Measurements from ENCODE around the gene LHX6. TPM values are rescaled to one million over a fixed set of nuclear protein-coding genes. Genes with fewer than 3 reads are reported as not detected.

Gene LHX6
- total and polyA plus RNA-seq, 4 donors: 12.2 to 13.8 TPM; not detected in 2

- ATAC-seq (ENCODE audit: low FRiP score): no peak
- Histone ChIP-seq H3K4me3 (ENCODE audit: low read length in 2 of 2) (no peak overlapping the region), H3K27me3 (ENCODE audit: control insufficient read depth in 1 of 2, insufficient read depth in 2 of 2, low read length in 1 of 2) (no peaks in the 10 kb centered on the region), H3K27ac (ENCODE audit: low read depth in 1 of 2, low read length in 2 of 2) (no peak overlapping the region), H3K36me3 (ENCODE audit: control insufficient read depth in 1 of 2, insufficient read depth in 2 of 2, low read length in 1 of 2) (no peaks in the 10 kb centered on the region), H3K4me1 (ENCODE audit: control insufficient read depth in 1 of 2, insufficient read depth in 2 of 2, low read length in 2 of 2) (no peaks in the 10 kb centered on the region), H3K9me3 (ENCODE audit: control insufficient read depth, low read length) (no peaks in the 10 kb centered on the region)
- intact Hi-C loops (cut with DNase I): no loop called here
- no peak for DNase-seq
- 86 to 89% methylated on average over 5 of the region's 5 CpGs for WGBS, 2 donors
These were observed 36.4 kb downstream of the LHX6 start for GRCh38 chr9:122192261-122192875.

DNA sequence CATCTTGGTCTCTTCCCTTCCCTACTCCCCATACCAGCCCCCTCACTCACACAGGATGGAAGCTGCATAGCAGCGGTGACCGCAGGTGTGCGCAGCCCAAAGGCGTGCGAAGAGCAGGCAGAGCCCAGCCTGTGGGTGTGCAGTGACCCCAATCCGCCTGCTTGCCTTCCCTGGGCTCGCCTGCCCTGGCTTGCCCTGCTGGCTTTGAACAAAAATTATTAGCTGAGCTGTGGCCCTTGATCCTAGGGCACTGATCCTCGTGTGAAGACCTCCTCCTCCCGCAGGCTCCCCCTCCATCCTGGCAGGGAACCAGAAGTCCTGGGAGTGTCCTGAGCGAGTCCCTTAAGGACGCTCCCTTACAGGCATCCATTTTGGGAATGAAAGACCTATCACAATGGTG lies 37.2 kb downstream of the LHX6 start:
- 73 to 75% methylated on average over 11 of the region's 11 CpGs for WGBS, 2 donors
- Histone ChIP-seq H3K4me1 (ENCODE audit: control insufficient read depth in 1 of 2, insufficient read depth in 2 of 2, low read length in 2 of 2) (no peaks in the 10 kb centered on the region), H3K27ac (ENCODE audit: low read depth in 1 of 2, low read length in 2 of 2) (no peak overlapping the region), H3K36me3 (ENCODE audit: control insufficient read depth in 1 of 2, insufficient read depth in 2 of 2, low read length in 1 of 2) (no peaks in the 10 kb centered on the region), H3K27me3 (ENCODE audit: control insufficient read depth in 1 of 2, insufficient read depth in 2 of 2, low read length in 1 of 2) (no peaks in the 10 kb centered on the region), H3K4me3 (ENCODE audit: low read length in 2 of 2) (no peak overlapping the region), H3K9me3 (ENCODE audit: control insufficient read depth, low read length) (no peaks in the 10 kb centered on the region)
- ATAC-seq (ENCODE audit: low FRiP score) (no peak), DNase-seq (peak in 1 of 2 donors; percentile 48)
- intact Hi-C loops (cut with DNase I): no loop called here

DNA sequence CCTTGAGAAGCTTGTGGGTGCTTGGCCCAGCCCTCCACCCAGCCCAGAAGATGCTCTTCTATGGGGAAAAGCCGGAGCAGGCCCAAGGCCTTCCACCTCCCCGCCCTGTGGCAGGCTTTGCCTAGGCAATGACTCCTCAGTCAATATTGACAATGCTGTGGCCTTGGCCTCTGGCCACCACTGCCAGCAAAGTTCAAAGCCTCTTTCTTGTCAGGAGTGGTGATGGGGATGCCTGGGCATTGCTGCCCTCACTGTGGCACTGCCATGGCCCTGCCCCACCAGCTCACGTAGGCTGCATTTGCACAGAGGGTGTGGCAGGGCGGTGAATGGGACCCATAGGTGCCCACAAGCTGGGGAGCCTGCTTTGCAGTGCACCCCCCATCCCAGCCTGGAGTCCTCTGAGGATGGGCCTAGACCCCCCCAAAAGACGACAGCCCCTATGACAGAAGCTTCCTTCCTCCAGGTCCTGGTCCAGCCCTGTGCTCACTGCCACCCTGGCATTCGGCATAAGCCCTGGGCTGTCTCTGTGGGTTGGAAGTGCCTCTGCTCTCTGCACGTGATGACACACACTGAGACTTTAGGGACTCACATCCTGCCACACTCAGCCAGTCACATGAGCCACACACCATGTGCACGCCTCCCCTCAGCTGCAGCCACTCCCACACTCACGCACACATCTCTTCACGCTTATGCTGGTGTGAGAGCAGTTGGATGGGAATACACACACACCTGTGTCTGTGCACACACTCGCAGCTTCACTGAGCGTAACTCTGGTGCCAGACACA lies 38.0 kb downstream of the LHX6 start:
- no peak for ATAC-seq (ENCODE audit: low FRiP score)
- no peak for DNase-seq

DNA sequence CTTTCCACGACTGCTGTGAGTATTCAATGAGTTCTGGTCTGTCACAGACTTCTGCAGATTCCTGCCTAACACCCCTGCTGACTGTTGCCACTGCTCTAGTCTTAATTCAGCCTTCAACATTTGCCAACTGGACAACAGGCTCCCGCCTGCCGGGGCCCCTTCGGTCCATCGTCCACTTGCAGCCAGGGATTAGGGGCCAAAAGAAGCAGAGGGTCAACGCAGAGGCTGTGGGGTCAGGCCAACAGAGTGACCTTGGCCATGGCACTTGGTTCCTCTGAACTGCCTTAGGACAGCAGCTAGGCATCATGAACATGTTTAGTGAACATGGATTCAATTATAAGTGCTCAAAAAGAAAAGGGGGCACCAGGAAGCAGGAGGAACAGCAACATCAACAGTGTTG lies 40.4 kb downstream of the LHX6 start:
- intact Hi-C loops (cut with DNase I): no loop called here
- no peak for ATAC-seq (ENCODE audit: low FRiP score)
- 77 to 78% methylated on average over 6 of the region's 6 CpGs for WGBS, 2 donors
- Histone ChIP-seq H3K27ac (ENCODE audit: low read depth in 1 of 2, low read length in 2 of 2) (no peak overlapping the region), H3K9me3 (ENCODE audit: control insufficient read depth, low read length) (no peaks in the 10 kb centered on the region), H3K27me3 (ENCODE audit: control insufficient read depth in 1 of 2, insufficient read depth in 2 of 2, low read length in 1 of 2) (no peaks in the 10 kb centered on the region), H3K4me1 (ENCODE audit: control insufficient read depth in 1 of 2, insufficient read depth in 2 of 2, low read length in 2 of 2) (no peaks in the 10 kb centered on the region), H3K36me3 (ENCODE audit: control insufficient read depth in 1 of 2, insufficient read depth in 2 of 2, low read length in 1 of 2) (no peaks in the 10 kb centered on the region), H3K4me3 (ENCODE audit: low read length in 2 of 2) (no peak overlapping the region)
- DNase-seq: no peak

More for the DNA sequence above, 38.0 kb downstream of the LHX6 start:
- no peaks in the 10 kb centered on the region for H3K9me3 ChIP-seq (ENCODE audit: control insufficient read depth, low read length)
- no peaks in the 10 kb centered on the region for H3K36me3 ChIP-seq (ENCODE audit: control insufficient read depth in 1 of 2, insufficient read depth in 2 of 2, low read length in 1 of 2)
- intact Hi-C loops (cut with DNase I): no loop called here
- no peak overlapping the region for H3K27ac ChIP-seq (ENCODE audit: low read depth in 1 of 2, low read length in 2 of 2)
- no peaks in the 10 kb centered on the region for H3K27me3 ChIP-seq (ENCODE audit: control insufficient read depth in 1 of 2, insufficient read depth in 2 of 2, low read length in 1 of 2)
- 85 to 87% methylated on average over 12 of the region's 12 CpGs for WGBS, 2 donors
- no peaks in the 10 kb centered on the region for H3K4me1 ChIP-seq (ENCODE audit: control insufficient read depth in 1 of 2, insufficient read depth in 2 of 2, low read length in 2 of 2)
- H3K4me3 ChIP-seq (ENCODE audit: low read length in 2 of 2): no peak overlapping the region

DNA sequence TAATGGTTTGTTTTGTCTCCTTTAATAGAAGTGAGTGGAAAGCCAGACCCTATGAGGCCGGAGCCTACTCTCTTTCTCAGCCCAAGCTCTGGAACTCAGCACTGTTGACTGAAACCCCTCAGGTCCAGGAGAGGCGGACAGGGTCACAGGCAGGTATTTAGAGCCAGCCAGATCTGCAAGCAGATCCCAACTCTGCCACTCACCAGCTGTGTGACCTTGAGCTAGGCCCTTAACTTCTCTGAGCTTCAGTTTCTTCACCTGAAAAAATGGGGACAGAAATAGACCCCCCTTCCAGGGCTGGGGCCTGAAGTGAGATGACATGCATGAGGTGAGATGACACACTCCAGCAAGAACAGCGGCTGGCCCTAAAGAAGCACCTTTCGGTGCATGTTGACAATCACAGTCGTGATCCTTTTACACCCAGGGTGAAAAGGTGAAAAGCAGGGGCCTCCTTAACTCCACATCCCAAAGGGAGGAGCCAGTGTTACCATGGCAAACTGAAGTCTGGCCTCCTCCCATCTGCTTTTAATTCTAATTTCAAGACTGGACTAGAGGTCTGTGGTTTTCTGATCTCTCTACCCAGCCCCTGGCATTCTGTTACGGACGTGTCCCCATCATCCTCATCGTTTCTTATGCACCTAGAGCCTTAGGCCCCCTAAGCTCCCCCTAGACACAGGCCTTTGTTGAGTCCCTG lies 41.8 kb downstream of the LHX6 start:
- no peaks in the 10 kb centered on the region for H3K36me3 ChIP-seq (ENCODE audit: control insufficient read depth in 1 of 2, insufficient read depth in 2 of 2, low read length in 1 of 2)
- DNase-seq: no peak
- no peak for ATAC-seq (ENCODE audit: low FRiP score)
- intact Hi-C loops (cut with DNase I): no loop called here
- no peak overlapping the region for H3K27ac ChIP-seq (ENCODE audit: low read depth in 1 of 2, low read length in 2 of 2)
- no peak overlapping the region for H3K4me3 ChIP-seq (ENCODE audit: low read length in 2 of 2)
- H3K27me3 ChIP-seq (ENCODE audit: control insufficient read depth in 1 of 2, insufficient read depth in 2 of 2, low read length in 1 of 2): no peaks in the 10 kb centered on the region
- H3K9me3 ChIP-seq (ENCODE audit: control insufficient read depth, low read length): no peaks in the 10 kb centered on the region
- WGBS, 2 donors: 90 to 93% methylated on average over 8 of the region's 8 CpGs
- no peaks in the 10 kb centered on the region for H3K4me1 ChIP-seq (ENCODE audit: control insufficient read depth in 1 of 2, insufficient read depth in 2 of 2, low read length in 2 of 2)

- H3K27me3 ChIP-seq (ENCODE audit: control insufficient read depth in 1 of 2, insufficient read depth in 2 of 2, low read length in 1 of 2): no peaks in the 10 kb centered on the region
- DNase-seq (no peak), ATAC-seq (ENCODE audit: low FRiP score) (no peak)
- no peaks in the 10 kb centered on the region for H3K4me1 ChIP-seq (ENCODE audit: control insufficient read depth in 1 of 2, insufficient read depth in 2 of 2, low read length in 2 of 2)
- intact Hi-C loops (cut with DNase I): no loop called here
- no peaks in the 10 kb centered on the region for H3K36me3 ChIP-seq (ENCODE audit: control insufficient read depth in 1 of 2, insufficient read depth in 2 of 2, low read length in 1 of 2)
- WGBS, 2 donors: 86% methylated on average over 5 of the region's 5 CpGs
- H3K9me3 ChIP-seq (ENCODE audit: control insufficient read depth, low read length): no peaks in the 10 kb centered on the region
- no peak overlapping the region for H3K27ac ChIP-seq (ENCODE audit: low read depth in 1 of 2, low read length in 2 of 2)
- no peak overlapping the region for H3K4me3 ChIP-seq (ENCODE audit: low read length in 2 of 2)
These were observed 42.5 kb downstream of the LHX6 start for GRCh38 chr9:122186301-122186700.

GRCh38 chr9:122184551-122184950 lies 44.2 kb downstream of the LHX6 start:
- Histone ChIP-seq H3K27ac (ENCODE audit: low read depth in 1 of 2, low read length in 2 of 2) (no peak overlapping the region), H3K27me3 (ENCODE audit: control insufficient read depth in 1 of 2, insufficient read depth in 2 of 2, low read length in 1 of 2) (no peaks in the 10 kb centered on the region), H3K9me3 (ENCODE audit: control insufficient read depth, low read length) (no peaks in the 10 kb centered on the region), H3K4me1 (ENCODE audit: control insufficient read depth in 1 of 2, insufficient read depth in 2 of 2, low read length in 2 of 2) (no peaks in the 10 kb centered on the region), H3K4me3 (ENCODE audit: low read length in 2 of 2) (no peak overlapping the region), H3K36me3 (ENCODE audit: control insufficient read depth in 1 of 2, insufficient read depth in 2 of 2, low read length in 1 of 2) (no peaks in the 10 kb centered on the region)
- intact Hi-C loops (cut with DNase I): no loop called here
- ATAC-seq (ENCODE audit: low FRiP score) (no peak), DNase-seq (no peak)
- 62 to 72% methylated on average over 1 of the region's 1 CpG for WGBS, 2 donors

GRCh38 chr9:122183501-122183900 lies 45.3 kb downstream of the LHX6 start:
- 54 to 58% methylated on average over 7 of the region's 7 CpGs for WGBS, 2 donors
- no peaks in the 10 kb centered on the region for H3K9me3 ChIP-seq (ENCODE audit: control insufficient read depth, low read length)
- intact Hi-C loops (cut with DNase I): no loop called here
- H3K4me3 ChIP-seq (ENCODE audit: low read length in 2 of 2): no peak overlapping the region
- H3K27ac ChIP-seq (ENCODE audit: low read depth in 1 of 2, low read length in 2 of 2): no peak overlapping the region
- no peaks in the 10 kb centered on the region for H3K4me1 ChIP-seq (ENCODE audit: control insufficient read depth in 1 of 2, insufficient read depth in 2 of 2, low read length in 2 of 2)
- no peaks in the 10 kb centered on the region for H3K27me3 ChIP-seq (ENCODE audit: control insufficient read depth in 1 of 2, insufficient read depth in 2 of 2, low read length in 1 of 2)
- ATAC-seq (ENCODE audit: low FRiP score) (no peak), DNase-seq (no peak)
- H3K36me3 ChIP-seq (ENCODE audit: control insufficient read depth in 1 of 2, insufficient read depth in 2 of 2, low read length in 1 of 2): no peaks in the 10 kb centered on the region
